Keratinocyte (primary cell): ENCODE measurements around the gene ARHGEF33.

Source experiments
- EZH2 ChIP-seq: IDR thresholded peaks from one replicate; pipeline ENCODE4 v1.6.1; 2012; ENCODE audit warnings: inconsistent platforms, mild to moderate bottlenecking, low read length, moderate library complexity
- TF ChIP-seq, protein P1 (sequence below), 3 experiments: IDR thresholded peaks in 1 of 3; conservative IDR thresholded peaks in 1 of 3; optimal IDR thresholded peaks in 1 of 3; 2 replicates in 2 of 3; 3 replicates in 1 of 3; pipeline versions ENCODE3 to v1.5.1; 2011; ENCODE audit warnings: low read length in 3 of 3, mild to moderate bottlenecking in 3 of 3, moderate library complexity in 2 of 3, control low read depth in 1 of 3, inconsistent platforms in 1 of 3; ENCODE audit not compliant: insufficient read depth in 2 of 3; ENCODE audit errors: extremely low read depth in 1 of 3

DNA sequence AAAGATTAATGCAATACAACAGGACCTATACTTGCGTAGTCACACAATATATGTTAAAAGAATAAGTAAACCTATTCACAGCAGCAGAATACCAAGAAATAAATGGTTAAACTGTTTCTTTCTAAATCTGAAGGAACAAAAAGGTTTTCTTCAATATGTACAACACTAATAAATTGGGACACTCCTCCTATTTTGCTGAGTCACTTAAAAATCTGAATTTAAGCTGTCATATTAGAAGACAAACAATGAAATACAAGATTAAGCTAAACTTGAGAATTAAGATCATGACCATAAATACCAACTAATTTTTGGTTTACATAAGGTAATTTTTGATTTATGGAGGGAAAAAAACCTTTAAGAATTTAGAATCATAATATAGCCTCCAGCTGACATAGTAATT, 92.8 kb downstream of the ARHGEF33 start:
- TF ChIP-seq, protein P1, sequence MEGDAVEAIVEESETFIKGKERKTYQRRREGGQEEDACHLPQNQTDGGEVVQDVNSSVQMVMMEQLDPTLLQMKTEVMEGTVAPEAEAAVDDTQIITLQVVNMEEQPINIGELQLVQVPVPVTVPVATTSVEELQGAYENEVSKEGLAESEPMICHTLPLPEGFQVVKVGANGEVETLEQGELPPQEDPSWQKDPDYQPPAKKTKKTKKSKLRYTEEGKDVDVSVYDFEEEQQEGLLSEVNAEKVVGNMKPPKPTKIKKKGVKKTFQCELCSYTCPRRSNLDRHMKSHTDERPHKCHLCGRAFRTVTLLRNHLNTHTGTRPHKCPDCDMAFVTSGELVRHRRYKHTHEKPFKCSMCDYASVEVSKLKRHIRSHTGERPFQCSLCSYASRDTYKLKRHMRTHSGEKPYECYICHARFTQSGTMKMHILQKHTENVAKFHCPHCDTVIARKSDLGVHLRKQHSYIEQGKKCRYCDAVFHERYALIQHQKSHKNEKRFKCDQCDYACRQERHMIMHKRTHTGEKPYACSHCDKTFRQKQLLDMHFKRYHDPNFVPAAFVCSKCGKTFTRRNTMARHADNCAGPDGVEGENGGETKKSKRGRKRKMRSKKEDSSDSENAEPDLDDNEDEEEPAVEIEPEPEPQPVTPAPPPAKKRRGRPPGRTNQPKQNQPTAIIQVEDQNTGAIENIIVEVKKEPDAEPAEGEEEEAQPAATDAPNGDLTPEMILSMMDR (optimal IDR thresholded peaks at IDR 0.05 in 1 of 3, IDR thresholded peaks at IDR 0.05 in 1 of 3, conservative IDR thresholded peaks at IDR 0.05 in 1 of 3; ENCODE audit: extremely low read depth in 1 of 3, insufficient read depth in 2 of 3, low read length in 3 of 3), result no peak
- TF ChIP-seq EZH2, result no peak
